SKM-1 treated with dmso at 0.1 percent for 144 hours (cell line): Measurements from ENCODE around the gene SPATA16.
"Not testable (repeated sequence)": the region's sequence is repeated elsewhere in the genome, so short reads cannot be mapped to it uniquely, and the experiment has no call there.

ENCODE experiments used
- DNase-seq: peaks from one replicate; lab custom pipeline; 2025; ENCODE audit not compliant: unreplicated experiment; lab: John Stamatoyannopoulos, UW

The SPATA16 gene

GRCh38 chr3:173064631-173065030 lies 76.4 kb downstream of the SPATA16 start:
- no peak for DNase-seq

DNA sequence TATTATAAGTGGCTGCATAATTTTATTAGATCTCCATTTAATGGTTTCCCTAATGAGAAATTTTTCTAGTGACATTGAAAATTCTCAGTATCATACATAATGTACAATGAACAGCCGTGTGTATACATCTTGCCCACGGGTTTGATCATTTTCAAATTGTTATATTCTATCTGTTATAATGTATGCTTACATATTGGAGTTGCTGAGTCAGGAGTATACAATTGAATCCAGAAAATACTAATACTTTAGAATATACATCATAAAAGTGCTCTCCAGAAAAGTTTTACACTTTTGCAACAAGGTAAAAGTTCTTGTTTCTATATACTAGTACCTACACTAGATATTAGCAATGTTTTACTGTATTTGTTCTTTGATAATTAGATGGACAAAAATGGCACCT lies 82.8 kb downstream of the SPATA16 start:
- no peak for DNase-seq

GRCh38 chr3:173055228-173055933 lies 85.7 kb downstream of the SPATA16 start:
- no peak for DNase-seq

DNA sequence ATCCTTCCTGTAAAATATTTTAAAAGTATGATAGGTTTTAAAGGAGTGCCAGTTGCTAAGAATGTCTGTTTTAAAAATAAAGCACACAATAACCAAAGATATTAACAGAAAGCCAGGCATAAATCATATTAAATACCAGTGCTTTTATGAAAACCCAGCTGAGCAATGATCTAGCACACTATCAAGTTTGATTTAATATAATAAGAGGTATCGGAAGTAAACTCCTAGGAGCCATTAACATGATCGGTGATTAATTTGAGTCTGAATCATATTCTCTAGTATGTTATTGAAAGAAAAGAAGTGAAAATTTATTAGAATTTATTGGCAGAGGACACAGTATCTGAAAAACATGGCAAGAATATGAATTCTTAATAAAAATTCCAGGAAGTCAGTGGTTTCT lies 91.7 kb downstream of the SPATA16 start:
- DNase-seq = no peak

GRCh38 chr3:173045770-173046382 lies 95.2 kb downstream of the SPATA16 start:
- no peak for DNase-seq

- no peak for DNase-seq
Observed at GRCh38 chr3:173044998-173045397, 96.0 kb downstream of the SPATA16 start.

DNA sequence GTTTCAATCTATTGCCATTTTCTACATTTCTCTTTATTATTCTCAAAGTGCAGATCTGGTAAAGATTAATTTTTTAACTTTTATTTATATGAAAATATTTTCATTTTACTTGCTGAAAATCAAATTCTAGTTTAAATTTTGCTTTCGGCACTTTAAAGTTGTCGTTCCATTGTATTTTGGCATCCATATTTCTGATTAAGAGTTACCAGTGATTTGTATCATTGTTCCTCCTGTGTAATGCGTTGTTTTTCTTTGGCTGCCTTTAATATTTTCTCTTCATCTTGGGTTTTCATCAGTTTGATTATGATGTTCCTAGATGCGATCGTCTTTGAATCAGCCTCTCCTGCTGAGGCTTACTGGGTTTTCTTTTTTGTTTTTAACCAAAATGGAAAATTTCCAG lies 97.3 kb downstream of the SPATA16 start:
- DNase-seq = no peak

GRCh38 chr3:173038484-173038871 lies 102.6 kb downstream of the SPATA16 start:
- DNase-seq = no peak

- no peak for DNase-seq
Observed at GRCh38 chr3:173037840-173038483, 103.1 kb downstream of the SPATA16 start.

GRCh38 chr3:173030273-173030672 lies 110.8 kb downstream of the SPATA16 start:
- no peak for DNase-seq

DNA sequence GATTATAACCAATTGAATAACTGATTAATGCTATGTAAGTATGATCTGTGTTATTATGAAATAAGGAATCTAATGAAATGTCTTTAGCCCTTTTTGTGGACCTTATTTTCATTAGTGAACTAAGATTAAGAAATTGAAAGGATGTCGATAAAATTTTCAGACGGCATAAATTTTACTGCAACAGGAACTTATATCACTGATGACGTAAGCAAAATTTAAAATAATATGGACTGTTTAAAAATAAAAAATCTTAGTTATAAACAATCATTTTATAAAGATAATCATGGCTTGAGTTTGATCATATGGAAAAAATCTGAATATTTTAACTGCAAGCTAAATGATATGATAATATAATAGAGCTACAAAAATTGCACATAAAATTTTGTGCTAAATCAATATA lies 112.7 kb downstream of the SPATA16 start:
- no peak for DNase-seq

DNA sequence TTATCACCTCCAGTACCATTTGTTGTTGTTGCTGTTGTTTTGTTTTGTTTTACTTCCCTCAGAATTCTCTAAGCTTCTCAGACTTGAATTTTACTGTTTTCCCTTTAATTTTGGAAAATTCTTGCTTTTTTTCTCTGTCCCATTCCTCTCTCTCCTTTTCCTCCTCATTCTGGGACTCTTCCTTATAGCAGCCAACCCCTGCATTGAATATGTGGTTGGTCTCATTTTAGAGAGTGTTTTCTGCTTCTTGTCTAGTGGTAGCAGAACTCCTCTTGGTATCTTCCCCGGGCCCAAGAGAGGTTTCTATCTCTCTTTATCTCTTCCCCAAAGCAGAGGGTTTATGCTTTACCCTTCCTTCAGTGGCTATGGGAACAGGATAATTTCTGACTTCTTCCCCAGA lies 113.6 kb downstream of the SPATA16 start:
- no peak for DNase-seq

DNA sequence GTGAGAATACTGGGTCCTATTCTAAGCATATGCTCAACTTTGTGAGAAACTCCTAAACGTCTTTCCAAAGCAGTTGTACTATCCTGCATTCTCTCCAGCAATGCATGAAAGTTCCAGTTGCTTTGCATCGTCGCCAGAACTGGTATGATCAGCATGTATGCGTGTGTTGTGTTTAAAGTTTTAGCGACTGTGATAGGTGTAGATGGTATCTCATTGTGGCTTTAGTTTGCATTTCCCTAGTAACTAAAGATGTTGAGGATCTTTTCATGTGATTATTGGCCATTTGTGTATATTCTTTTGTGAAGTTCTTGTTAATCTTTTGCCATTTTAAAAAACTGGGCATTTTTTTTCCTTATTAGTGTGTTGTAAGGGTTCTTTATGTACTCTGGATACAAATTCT lies 115.1 kb downstream of the SPATA16 start:
- no peak for DNase-seq

GRCh38 chr3:173021547-173022185 lies 119.4 kb downstream of the SPATA16 start:
- DNase-seq = no peak

DNA sequence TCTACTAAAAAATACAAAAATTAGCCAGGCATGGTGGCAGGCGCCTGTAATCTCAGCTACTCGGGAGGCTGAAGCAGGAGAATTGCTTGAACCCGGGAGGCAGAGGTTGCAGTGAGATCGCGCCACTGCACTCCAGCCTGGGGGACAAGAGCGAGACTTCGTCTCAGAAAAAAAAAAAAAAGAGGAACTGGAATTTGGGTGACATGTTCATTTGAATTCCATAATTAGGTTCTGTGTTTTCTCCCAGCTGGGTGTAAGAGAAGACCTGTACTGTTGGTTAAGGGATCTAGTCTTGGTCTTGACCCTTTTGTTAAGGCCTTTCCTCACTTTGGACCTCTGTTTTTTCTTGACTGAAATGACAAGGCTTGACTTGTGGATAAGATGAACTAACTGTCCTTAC lies 120.9 kb downstream of the SPATA16 start:
- DNase-seq = not testable (repeated sequence)

- DNase-seq = no peak
Observed at GRCh38 chr3:173019378-173019777, 121.7 kb downstream of the SPATA16 start.

DNA sequence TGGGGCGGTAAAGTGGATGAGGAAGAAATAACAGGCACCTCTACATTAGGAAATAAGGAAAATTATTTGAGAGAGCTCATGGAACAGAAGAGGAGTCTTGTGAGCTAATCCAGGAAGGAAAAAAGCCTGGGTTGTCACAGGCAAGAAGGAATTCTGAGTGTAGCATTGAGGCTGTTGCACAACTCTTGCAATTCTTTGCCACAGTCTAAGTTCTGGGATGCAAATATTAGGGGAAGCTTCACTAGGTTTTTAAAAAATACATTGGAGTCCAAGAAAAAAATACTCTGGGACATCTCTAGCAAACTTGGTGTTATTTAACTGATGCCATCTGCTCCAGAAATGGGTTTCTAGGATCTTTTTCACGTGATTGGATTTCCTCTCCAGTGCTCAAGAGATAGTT lies 122.3 kb downstream of the SPATA16 start:
- no peak for DNase-seq

DNA sequence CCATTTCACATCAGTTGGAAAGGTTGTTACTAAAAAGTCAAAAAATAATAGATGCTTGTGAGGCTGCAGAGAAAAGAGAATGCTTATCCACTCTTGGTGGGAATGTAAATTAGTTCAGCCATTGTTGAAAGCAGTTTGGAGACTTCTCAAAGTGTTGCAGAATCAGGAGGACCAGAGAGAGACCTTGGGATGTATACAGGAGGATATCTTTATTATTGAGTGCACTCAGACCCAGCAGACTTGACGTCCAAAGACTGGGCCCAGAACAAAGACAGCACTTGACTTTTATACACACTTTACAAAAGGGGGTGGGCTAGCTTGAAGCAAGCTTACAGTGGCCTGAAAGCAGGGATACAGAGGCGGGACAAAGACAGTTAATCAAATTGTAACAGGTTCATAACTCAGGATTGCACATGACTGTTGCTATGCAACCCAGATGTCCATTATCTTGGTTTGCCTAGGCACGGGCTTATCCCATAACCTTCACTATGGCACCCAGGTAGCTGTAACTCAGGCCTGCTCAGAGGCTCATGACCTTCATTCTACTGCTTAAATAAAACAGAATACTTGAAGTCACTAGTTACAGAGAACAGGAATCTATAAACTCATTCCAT lies 127.7 kb downstream of the SPATA16 start:
- DNase-seq = no peak

DNA sequence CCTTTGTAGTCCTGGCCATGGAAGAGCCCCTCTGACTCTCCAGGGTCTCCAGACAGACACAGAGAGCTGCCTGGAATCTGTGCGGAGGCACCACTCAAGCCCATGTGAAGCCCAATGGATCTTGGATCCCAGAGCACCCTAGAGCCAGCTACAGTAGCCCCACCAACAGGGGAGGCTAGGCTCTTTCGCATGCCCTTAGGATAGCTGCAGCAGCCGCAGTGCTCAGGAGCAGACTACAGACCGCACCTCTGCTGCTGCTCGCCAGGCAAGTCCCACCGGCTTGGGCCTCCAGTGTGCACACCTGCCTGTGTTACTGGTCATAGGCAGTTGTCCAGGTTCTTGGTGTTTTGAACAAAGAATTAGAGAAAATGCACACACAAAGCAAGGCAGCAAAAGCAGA lies 131.6 kb downstream of the SPATA16 start:
- DNase-seq = no peak

GRCh38 chr3:173008978-173009377 lies 132.1 kb downstream of the SPATA16 start:
- DNase-seq = no peak

GRCh38 chr3:173007079-173007723 lies 133.8 kb downstream of the SPATA16 start:
- DNase-seq = no peak
